SH-SY5Y (cell line): ENCODE measurements around the gene TCF7L1.

Source experiments
- GATA2 ChIP-seq: IDR thresholded peaks from 2 replicates; pipeline ENCODE4 v1.6.1; 2011; ENCODE audit warnings: mild to moderate bottlenecking, low read depth, low read length
- GATA3 ChIP-seq: IDR thresholded peaks from 2 replicates; pipeline ENCODE4 v1.6.1; 2011; ENCODE audit warnings: low read depth, mild to moderate bottlenecking, low read length, moderate library complexity

DNA sequence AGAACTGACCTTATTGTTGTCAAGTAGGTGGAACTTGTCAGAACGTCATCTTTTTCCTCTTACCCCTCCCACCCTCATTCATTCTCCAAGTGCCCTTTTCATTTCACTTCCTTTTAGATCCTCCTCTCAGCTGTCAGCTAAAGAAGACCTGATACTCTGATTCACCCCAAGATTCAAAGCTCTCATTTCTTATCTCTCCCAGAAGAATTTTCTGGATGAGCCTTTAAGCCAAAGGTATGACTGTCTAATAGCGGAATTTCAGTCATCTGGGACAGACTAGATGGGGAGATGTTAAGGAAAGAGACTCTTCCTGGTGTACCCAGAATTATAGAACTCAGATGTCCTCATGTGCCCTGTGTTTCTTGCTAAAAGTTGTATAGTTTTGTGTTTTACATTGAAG is 53.9 kb downstream of the TCF7L1 start:
- TF ChIP-seq GATA2 (no peak), GATA3 (no peak)
